ENCODE data around the gene TADA2A.

TADA2A gene

GRCh38 chr17:37479025-37479424 lies 72.3 kb downstream of the TADA2A start:
- Histone ChIP-seq H3K27ac (no peak overlapping the region), H3K4me3 (no peak overlapping the region)
- no peak for DNase-seq (ENCODE audit: low spot score)
- TF ChIP-seq CTCF (IDR thresholded peaks at IDR 0.05): no peak

- H3K27ac ChIP-seq: no peak overlapping the region
- no peak overlapping the region for H3K4me3 ChIP-seq
- TF ChIP-seq CTCF (IDR thresholded peaks at IDR 0.05): no peak
- DNase-seq (ENCODE audit: low spot score): no peak
These were observed 73.7 kb downstream of the TADA2A start for GRCh38 chr17:37480427-37480826.

- no peak overlapping the region for H3K4me3 ChIP-seq
- no peak overlapping the region for H3K27ac ChIP-seq
- no peak for TF ChIP-seq CTCF (IDR thresholded peaks at IDR 0.05)
- DNase-seq (ENCODE audit: low spot score): no peak
These were observed 74.4 kb downstream of the TADA2A start for GRCh38 chr17:37481001-37481665.

- Histone ChIP-seq H3K27ac (no peak overlapping the region), H3K4me3 (no peak overlapping the region)
- DNase-seq (ENCODE audit: low spot score): no peak
- no peak for TF ChIP-seq CTCF (IDR thresholded peaks at IDR 0.05)
These were observed 76.8 kb downstream of the TADA2A start for GRCh38 chr17:37483311-37484039.

GRCh38 chr17:37485938-37486570 lies 79.4 kb downstream of the TADA2A start:
- no peak overlapping the region for H3K4me3 ChIP-seq
- no peak for DNase-seq (ENCODE audit: low spot score)
- H3K27ac ChIP-seq: no peak overlapping the region
- TF ChIP-seq CTCF (IDR thresholded peaks at IDR 0.05): no peak

GRCh38 chr17:37488009-37488604 lies 81.4 kb downstream of the TADA2A start:
- TF ChIP-seq CTCF (IDR thresholded peaks at IDR 0.05): no peak
- DNase-seq (ENCODE audit: low spot score): no peak
- peak overlapping the region; percentile 97 for H3K4me3 ChIP-seq
- peak overlapping the region; percentile 80 to 96 for H3K27ac ChIP-seq

All from coronary artery (tissue), 2 donors.